Measurements from ENCODE around the gene CFAP126.
"Not testable (repeated sequence)": the region's sequence is repeated elsewhere in the genome, so short reads cannot be mapped to it uniquely, and the experiment has no call there.

Gene CFAP126

DNA sequence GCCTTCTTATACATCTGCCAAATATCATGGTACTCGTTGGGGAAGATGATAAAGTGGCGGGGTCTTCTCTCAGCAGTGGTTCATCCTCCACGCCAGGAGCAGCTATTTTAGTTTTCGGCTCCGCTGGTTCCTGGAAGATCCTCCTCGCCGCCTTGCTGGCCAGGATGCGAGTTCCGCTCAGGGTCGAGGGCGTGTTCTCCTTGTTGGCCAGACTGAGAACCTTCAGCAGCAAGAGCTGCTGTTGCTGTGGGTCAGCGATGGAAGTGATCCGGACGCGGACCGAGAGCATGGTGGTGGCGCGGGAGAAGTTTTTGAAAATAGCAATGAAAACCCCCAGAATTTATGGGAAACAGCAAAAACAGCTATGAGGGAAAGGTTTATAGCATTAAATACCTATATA, 11.4 kb upstream of the CFAP126 start:
- DNase-seq, result no peak

DNA sequence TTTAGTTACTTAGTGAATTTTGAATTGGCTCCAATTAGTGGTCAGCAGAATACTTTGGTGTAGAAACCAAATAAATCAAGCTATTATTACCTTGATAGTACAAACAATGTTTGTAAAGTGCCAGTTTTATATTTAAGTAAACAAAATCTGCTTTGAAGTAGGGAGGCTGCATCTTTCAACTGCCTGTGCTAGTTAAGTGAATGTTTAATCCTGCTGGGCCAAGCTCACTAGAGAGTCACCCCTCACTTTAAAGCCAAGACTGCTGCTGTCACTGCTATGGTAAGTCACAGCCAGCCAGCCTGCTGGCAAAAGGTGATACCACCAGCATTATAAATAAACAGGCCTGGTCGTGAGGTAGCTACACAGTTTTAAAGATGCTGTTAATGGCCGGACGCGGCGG, 10.3 kb upstream of the CFAP126 start:
- DNase-seq, result no peak

DNA sequence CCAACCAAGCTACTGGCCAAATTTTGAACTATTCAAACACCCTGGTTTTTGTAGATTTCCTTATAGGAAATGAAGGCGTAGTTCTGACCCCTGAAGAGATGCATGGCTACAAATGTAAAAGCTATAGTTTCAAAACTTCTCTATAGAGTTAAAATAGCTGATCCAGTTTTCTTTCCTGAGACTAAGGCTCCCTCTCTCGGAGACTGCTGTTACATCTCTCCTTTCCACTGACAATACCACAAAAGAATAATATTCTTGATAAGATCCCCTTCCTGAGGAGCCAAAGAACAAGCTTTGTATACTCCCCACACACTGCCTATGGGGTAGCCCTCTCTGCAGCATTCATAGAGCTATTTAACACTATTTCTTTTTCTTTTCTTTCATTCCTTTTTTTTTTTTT, 6.7 kb upstream of the CFAP126 start:
- DNase-seq, result no peak

DNA sequence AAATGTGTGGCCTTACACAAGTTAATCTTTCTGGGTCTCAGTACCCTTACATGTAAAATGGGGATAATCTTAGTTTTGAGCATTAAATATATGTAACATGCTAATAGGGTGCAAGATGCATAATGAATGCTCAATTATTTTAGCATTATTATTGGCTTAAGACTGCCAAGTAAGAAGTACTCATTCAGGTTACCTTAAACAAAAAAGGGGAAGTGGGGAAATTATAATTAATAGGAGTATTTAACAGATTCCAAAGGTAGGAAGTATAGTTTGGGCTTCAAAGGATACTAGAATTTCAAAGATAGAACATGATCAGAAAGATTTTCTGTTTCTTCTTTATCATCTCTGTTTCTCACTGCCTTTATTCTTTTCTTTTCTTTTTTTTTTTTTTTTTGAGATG, 5.8 kb upstream of the CFAP126 start:
- DNase-seq, result no peak

DNA sequence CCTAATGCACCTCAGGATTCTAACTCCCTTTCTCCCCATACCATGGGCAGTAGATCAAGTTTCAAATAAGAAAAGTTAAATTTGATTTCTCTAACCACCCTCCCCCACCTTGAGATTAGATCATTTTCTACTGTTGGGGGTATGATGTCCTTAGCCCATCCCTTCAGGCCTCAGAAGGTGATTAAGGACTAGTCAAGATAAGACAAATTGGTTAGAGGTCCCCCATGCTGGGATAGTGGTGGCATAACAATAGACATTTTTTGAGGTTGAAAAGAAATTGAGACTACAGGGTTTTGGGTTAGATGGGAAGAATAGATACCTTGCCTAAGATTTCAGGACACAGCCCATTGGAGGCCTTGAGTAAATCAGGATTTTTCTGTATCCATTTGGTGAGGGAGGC, 2.5 kb downstream of the CFAP126 start:
- no peak for DNase-seq

GRCh38 chr1:161364332-161364731, 3.3 kb downstream of the CFAP126 start:
- no peak for DNase-seq

DNA sequence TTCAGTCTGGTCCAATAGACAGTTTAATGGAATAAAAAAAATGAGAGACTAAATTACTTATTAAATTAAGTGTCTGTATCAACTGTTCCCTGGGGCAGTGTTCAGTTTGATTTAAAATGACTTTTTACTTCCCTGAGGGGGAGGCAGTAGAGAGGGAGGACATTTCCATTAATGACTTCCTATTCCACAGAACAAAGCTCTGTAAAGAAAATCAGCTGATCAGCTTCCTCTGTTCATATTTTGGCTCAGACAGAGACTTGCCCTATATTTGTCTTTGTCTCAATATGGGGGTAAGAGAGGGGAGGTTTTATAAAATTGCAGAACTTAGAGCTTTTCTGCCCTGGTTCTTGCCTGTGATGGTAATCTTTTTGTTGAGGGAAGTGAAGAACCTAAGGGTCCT, 8.4 kb downstream of the CFAP126 start:
- no peak for DNase-seq

DNA sequence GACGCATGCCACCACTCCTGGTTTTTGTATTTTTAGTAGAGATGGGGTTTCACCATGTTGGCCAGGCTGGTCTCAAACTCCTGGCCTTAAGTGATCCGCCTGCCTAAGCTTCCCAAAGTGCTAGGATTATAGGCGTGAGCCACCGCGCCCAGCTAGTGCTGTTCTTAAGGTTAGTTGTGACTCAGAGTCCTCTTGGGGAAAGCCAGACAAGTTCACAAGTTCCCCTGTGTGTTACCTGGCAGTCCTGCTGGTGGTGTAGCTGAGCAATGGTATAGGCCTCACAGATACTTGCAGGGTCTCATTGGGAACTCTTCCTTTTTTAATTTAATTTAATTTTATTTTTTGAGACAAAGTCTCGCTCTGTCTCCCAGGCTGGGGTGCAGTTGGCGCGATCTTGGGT, 10.6 kb downstream of the CFAP126 start:
- DNase-seq, result no peak

GRCh38 chr1:161351482-161351881, 16.2 kb downstream of the CFAP126 start:
- DNase-seq, result no peak

DNA sequence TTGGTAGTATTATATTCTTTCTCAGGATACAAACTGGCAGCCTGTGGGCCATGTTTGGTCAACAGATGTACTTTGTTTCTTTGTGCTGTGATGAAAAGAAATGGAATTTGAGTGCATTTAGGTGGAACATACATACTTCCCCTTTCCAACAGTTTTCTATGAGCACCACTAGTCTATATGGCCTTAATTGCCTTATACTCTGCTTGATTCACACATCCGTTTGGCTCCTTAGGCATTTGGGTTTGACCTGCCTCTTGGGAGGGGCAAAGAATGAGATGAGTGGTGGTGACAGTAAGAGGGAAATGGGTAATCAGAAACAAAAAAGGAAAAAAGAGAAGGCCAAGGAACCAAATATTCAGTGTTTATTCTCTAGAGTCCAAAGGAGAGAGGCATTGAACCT, 17.0 kb downstream of the CFAP126 start:
- no peak for DNase-seq

DNA sequence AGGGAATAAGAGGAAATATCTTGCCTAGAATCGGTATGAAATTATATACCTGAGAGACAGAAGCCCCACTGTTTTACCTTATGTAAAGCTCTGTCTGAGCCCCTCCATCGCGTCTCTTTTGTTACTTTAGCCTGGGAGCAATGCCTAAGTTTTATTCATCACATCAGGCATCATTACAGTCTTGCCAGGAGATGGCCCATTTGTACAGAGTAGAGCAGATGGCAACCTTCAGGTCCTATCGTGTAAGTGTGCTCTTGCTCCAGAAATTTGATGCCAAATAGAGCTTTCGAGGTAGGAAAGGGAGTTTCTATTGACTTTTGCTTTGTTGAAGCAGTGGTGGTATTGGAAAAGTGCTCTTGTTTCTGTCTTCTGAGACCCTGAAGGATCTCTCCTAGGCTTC, 24.9 kb downstream of the CFAP126 start:
- no peak for DNase-seq

- DNase-seq, result no peak
Observed at GRCh38 chr1:161342177-161342576, 25.5 kb downstream of the CFAP126 start.

DNA sequence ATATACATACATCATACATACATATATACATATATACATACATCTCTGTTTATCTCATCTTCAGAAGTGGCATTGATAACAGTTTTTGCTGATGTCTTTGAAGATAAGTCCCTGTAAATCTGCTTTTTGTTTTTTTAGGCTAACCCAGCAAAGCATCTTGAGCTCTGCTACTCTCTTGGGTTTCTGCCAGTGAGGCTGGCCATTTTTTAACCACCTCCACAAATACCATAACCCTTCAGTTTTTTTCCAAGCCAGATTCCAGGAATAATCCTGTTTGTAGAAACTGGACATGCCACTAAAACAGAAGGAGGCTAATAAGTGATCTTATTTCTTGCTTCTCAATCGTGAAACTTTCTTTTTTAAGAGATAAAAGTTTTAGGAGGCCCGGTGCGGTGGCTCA, 31.9 kb downstream of the CFAP126 start:
- no peak for DNase-seq

DNA sequence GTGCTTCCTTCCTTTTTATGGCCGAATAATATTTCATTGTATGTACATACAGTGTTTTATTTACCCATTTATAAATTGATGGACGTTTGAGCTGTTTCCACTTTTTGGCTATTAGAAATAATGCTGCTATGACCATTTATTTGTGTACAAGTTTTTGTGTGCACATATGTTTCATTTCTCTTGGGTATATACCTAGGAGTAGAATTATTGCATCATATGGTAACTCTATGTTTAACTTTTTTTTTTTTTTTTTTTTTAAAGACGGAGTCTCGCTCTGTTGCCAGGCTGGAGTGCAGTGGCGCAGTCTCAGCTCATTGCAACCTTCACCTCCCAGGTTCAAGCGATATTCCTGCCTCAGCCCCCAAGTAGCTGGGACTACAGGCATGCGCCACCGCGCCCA, 34.5 kb downstream of the CFAP126 start:
- no peak for DNase-seq

GRCh38 chr1:161330346-161330745, 37.3 kb downstream of the CFAP126 start:
- no peak for DNase-seq

GRCh38 chr1:161324020-161324419, 43.7 kb downstream of the CFAP126 start:
- no peak for DNase-seq

- not testable (repeated sequence) for DNase-seq
Observed at GRCh38 chr1:161315841-161316674, 51.6 kb downstream of the CFAP126 start.

All from fibroblast of upper back skin (primary cell).